HG03060 (cell line): ENCODE results near the gene CSN3.
"Not testable (repeated sequence)": the region's sequence is repeated elsewhere in the genome, so short reads cannot be mapped to it uniquely, and the experiment has no call there.

Experiments
- ATAC-seq: cut with Tn5 transposase; IDR thresholded peaks from one replicate; pipeline ENCODE4 v1.9.1; 2021; ENCODE audit warnings: low read depth, moderate number of reproducible peaks; ENCODE audit not compliant: unreplicated experiment

Gene CSN3, protein sequence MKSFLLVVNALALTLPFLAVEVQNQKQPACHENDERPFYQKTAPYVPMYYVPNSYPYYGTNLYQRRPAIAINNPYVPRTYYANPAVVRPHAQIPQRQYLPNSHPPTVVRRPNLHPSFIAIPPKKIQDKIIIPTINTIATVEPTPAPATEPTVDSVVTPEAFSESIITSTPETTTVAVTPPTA

DNA sequence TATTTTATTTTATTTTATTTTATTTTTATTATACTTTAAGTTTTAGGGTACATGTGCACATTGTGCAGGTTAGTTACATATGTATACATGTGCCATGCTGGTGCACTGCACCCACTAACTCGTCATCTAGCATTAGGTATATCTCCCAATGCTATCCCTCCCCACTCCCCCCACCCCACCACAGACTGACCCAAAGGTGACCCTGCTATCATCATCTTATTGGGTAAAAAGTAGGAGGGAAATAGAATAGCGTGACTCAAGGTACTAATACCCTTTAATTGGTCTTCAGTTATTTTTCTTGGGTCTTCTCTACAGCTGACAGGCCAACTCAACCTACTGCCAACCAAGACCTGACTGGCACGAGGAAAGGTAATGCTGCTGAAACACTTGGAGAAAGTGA is at the start of gene CSN3:
CSN3 (plus strand) TSS at position 301 of the 400 bp plus-strand sequence. CDS start 2,223 bp downstream, outside the sequence.
- not testable (repeated sequence) for ATAC-seq

DNA sequence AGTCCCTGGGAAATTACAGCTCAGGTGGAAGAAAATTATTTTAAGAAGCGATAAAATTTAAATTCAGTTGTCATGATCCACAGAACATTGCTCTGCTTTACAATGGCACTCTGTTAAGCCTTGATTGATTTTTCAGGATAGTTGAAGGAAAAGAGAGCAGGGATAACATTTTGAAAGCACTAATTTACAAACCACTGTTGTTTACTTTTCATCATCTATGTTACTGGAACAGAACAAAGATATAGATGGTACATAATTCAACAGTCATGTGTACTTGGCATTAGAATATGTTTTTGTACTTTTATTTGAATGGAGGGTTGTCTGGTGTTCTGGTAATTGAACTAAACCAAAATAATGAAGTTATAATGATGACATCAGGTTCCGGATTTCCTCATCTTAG is 49.5 kb upstream of the CSN3 start:
- ATAC-seq: no peak

DNA sequence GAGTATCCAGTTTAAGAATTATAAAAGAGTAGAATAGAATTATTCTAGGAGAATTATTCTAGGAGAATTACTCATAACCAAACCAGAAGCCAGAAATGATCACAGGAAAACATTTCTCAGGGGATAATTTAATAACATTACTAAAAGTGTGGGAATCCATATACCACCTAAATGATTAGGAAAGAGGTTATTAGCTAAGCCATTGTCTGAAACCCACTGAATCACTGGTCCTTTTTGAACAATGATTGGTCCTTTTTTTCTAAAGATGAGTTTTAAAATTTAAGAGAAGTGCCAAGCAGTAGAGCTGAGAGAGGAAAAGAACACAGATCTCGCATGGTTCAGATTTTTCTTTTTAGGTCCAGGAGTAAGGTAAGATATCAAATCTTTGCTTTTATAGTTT is 47.0 kb upstream of the CSN3 start, which contains the start of gene ODAM:
ODAM (plus strand) TSS at position 301 of the 400 bp plus-strand sequence. CDS start 819 bp downstream, outside the sequence.
- no peak for ATAC-seq

DNA sequence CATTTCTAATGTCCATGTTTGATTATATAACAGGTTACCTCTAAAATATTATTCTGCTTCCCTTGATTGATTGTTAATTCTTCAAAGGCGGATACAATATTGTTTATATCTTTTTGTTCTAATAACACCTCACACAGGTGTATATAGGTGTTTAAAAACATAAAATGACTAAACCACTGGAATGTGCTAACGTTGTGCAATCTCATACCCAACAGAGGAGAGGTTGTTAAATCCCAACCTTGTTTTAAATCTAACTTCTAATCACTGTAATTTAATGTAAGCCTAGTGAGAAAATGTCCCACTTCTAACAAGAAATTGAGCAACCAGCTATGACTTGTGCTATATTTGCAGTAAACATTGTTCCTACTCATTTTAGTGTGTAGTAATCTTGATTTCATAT is 45.5 kb upstream of the CSN3 start:
- ATAC-seq: no peak

DNA sequence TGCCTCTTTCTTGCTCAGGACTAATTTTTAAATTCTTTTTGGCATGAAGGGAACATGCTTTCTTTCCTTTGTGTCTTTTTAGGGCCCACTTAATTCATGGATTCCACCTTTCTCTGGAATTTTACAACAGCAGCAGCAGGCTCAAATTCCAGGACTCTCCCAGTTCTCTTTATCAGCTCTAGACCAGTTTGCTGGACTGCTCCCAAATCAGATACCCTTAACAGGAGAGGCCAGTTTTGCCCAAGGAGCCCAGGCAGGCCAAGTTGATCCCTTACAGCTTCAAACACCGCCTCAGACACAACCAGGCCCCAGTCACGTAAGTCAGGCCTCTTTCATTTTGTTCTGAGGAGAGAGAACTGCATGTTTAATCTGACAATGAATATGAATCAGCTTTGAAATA is 44.6 kb upstream of the CSN3 start:
- ATAC-seq: no peak

DNA sequence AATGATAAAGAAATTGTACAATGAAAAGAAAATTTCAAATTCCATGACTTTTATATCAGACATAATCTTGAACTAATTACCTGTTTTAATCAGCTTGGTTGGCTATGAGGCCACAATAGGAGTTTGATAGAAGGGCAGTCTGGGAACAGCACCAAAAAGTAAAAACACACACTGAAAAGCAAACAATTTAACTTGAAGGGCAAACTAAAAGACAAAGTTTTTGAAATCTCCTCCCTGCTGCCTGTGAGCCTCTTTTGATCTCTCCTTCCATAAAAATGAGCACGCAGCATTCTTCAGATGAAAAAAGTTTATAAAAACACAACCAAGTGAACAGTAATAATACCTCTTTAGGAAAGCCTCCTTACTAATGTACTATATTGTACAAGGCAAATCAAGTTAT is 38.8 kb upstream of the CSN3 start:
- ATAC-seq: no peak

DNA sequence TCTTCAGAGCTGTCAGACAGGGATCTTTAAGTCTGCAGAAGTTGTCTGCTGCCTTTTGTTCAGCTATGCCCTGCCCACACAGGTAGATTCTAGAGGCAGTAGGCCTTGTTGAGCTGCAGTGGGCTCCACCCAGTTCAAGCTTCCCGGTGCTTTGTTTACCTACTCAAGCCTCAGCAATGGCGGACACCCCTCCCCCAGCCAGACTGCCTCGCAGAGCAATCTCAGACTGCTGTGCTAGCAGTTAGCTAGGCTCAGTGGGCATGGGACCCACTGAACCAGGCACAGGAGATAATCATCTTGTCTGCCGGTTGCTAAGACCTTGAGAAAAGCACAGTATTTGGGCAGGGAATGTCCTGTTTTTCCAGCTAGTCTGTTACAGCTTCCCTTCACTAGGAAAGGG is 29.6 kb upstream of the CSN3 start:
- ATAC-seq: not testable (repeated sequence)

DNA sequence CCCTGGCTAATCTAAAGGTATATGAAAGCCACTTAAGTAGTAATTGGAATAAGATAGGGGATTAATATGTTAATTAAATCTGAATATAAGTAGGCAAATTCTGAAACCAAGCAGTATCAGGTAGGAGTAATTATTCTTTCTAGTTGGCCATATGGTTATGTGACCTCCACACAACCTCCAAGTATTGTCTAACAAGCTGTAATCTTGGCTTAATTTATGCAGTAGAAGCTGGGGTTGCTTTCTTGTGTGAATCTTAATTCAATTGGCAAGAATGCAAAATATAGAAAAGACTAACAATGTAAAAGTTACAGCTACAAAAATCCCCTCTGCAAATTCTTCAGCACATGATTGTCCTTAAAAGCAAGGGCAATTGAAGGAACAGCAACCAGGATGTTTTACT is 26.3 kb upstream of the CSN3 start:
- not testable (repeated sequence) for ATAC-seq

DNA sequence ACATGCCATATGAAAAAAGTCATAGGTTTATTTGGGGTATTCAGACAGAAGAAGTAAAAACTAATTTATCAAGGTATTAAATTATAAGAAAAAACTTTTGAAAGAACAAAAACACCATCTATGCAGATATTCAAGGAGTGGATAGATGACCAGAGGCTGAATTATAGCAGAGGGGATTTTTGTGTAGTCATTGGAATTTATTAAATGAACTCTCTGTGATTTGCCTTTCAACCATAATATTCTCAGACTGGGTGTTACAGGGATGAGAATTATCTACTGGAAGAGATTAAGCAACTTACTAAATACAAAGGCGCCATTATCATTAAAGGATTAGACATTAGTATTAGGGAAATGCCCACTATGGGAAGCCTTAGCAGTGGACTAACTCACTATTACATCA is 25.8 kb upstream of the CSN3 start:
- ATAC-seq: not testable (repeated sequence)

DNA sequence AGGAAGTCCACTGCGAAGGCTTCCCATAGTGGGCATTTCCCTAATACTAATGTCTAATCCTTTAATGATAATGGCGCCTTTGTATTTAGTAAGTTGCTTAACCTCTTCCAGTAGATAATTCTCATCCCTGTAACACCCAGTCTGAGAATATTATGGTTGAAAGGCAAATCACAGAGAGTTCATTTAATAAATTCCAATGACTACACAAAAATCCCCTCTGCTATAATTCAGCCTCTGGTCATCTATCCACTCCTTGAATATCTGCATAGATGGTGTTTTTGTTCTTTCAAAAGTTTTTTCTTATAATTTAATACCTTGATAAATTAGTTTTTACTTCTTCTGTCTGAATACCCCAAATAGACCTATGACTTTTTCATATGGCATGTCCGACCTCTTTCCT is 21.0 kb upstream of the CSN3 start:
- ATAC-seq: not testable (repeated sequence)

DNA sequence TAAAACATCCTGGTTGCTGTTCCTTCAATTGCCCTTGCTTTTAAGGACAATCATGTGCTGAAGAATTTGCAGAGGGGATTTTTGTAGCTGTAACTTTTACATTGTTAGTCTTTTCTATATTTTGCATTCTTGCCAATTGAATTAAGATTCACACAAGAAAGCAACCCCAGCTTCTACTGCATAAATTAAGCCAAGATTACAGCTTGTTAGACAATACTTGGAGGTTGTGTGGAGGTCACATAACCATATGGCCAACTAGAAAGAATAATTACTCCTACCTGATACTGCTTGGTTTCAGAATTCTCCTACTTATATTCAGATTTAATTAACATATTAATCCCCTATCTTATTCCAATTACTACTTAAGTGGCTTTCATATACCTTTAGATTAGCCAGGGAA is 20.6 kb upstream of the CSN3 start:
- not testable (repeated sequence) for ATAC-seq

DNA sequence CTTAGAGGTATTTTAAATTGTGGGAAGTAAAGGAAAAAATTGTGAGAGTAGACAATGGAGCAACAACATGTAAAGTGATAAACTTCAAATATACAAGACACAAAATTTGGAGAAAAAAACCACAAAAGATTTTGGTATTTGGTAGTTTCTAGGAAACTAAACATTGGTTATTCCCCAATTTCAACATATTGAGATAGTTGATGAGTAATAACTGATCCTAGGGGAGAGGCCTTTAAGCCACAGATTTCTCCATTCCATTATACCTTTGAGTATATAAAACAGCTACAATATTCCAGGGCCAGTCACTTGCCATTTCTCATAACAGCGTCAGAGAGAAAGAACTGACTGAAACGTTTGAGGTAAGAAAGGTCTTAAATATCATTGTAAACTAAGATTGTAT is 16.6 kb upstream of the CSN3 start, which contains the start of gene FDCSP:
FDCSP (plus strand) TSS at position 301 of the 400 bp plus-strand sequence. CDS start 5,071 bp downstream, outside the sequence.
- no peak for ATAC-seq

DNA sequence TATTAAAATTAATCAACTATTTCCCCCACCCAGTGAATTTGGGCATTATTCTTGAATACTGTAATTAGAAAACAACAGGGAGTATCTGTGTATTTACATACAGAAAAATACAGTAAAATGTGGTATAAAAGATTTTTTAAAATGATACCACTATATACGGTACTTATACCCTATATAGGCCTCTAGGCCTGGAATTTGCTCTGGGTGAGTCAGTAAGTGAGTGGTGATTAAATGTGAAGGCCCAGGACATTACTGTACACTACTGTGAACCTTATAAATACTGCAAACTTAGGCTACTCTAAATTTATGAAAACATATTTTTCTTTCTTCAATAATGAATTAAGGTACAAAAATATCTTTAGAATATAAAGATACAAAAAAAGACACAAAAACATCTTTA is 6.3 kb upstream of the CSN3 start:
- no peak for ATAC-seq

DNA sequence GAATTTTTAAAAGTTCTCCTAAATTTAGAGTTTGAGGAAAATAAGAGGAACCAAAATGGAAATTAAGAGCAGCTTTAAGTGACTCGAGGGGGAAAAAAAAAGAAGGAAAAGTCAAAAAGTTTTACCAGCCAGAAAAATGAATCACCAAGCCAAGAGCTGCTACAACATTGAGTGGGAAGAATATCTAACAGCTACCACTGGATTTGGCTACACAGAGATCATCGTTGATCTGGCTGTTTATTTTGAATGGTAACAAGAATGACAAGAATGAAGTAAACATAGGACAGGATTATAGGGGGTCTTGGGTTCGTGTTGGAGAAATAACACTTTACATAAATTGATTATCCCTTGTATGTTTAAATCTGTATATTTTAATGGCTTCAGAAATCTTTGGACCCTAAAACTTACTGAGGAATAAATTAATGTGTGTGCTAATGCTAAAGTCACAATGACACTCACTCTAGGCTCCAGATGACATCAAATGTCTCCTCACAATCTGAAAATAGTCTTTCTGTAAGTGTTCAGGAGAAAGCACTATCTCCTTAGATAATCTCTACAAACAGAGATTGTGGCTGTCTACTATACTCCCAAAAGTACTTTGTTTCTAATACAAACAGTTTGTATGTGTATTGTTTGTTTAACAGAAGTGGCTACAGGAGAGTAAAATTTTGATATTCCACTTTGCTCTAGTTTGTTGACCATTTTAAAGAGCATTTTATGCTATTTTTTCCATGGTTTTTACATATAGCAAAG is 3.1 kb upstream of the CSN3 start:
- no peak for ATAC-seq

DNA sequence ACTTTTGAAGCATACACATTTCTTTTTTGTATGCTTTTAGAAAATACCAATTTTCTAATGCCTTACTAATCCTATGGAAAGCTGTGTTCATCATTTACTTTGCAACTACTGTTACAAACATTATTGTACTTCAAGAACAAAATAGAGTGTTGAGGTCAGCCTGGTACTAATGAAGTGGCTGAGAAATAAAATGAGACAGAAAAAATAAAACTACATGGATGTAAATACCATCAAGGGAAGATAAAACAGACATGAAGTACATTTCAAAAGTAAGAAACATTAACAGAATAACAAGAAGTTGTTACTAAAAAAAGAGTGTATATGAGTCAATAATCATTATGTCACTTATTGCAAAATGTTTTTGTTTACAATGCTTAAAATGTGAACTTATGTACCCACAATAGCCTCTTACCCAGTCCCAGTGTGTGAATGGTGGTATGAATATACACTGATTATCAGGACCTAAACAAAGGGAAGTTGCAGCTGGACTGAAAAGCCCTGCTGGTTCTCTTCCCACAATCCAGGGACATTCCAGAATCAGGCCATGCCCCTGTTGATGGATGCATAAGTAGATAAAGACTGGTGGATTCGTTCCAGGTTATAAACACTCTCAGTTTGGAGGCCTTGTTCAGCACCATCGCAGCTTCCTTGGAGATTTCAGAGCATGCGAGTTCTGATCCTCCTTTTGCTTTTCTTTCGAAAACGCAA is 2.4 kb upstream of the CSN3 start:
- ATAC-seq: no peak

DNA sequence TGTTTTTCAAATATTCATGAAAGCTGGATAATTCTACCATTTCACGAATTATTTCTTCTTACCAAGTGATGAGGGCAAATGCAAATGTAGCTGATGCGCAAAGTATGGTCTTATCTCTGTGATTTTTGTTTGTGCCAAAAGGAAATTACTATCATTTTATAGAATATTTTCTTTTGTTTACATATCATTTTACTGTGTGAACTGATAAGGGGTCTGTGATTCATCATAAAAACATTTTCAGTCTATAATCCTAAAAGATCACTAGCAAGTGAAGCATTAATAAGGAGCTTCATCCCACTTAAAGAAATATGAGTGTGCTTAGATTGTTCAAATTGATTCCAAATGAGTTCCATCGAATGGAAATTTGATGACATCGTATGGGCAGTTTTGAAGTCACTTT is 694 bp downstream of the CSN3 start:
- ATAC-seq: no peak

DNA sequence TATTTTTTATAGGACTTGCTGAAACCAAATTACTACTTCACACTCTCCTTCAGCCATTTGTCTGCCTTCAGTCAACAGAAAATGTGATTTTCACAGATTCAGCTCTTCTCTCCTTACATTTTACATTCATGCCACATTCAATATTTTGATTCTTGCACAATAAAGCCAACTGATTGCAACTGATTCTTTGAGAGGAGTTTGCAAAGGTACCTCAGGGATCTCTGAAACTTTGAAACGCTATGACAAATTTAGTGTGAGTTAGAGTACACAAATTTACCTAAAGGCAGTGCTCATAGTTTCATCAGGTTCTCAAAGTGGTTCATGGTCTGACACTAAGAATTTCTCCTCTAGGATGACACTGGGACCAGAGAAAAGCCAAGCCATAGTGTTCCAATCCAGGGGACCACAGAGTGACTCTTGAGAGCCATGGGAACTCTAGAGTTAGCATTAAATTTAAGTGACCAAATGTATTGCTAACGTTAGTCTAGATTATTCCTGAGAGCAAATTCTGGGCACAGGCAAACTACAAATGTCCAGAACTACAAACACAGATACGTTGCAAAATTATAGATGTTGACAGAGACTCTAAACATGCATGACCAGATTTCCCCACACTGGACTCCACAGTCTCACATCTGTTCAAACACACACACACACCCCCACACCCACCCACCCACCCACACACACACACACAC is 9.0 kb downstream of the CSN3 start:
- no peak for ATAC-seq

DNA sequence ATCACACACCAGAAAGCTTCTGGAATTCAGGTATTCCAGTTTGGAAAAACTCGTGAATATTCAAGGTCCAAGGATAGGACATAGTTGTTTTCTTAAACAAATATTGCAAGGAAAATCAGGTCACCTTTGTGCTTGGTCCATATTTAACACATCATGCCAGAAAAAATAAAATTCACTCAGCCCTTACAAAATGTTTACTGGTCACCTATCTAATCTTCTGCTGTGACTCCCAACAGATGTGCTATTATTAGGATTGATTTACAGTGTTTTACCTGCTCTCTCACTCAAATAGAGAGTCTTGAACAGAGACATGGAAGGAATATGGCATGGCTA is 9.5 kb downstream of the CSN3 start:
- ATAC-seq: no peak

DNA sequence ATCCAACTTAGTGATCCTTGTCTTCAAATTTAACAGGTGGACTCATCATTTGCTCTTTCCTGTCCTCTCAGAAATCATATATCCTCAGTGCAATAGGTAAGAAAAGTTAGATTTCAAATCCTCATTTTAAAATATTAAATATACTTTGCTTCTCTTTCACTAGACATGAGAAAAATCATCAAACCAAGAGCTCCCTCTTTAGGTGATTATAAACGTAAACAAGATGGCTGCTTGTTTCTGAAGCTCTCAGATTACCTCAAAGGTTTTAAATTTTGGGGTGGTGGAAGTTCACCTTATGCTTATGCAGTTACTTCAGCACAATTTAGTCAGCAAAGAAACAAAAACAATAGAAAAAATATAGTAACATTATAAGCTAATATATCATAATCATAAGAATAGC is 27.3 kb downstream of the CSN3 start:
- no peak for ATAC-seq

DNA sequence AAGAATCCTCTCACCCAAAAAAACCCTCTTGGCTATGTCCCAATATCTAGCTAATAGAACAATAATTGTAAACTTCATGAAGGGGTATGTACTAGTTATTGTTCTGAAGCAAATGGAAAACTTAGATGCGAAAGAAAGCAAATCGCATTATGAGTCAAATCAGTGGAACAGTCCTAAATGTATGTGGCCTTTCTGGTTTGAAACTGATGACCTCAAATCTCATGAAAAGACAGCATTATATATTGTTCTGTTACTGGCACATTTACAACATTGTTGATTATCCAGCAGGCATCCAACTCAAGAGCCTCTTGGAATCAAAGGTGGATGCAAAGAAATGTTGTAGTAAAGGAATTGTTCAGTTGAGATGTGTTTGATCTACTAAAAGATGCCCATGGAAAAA is 34.7 kb downstream of the CSN3 start:
- no peak for ATAC-seq

DNA sequence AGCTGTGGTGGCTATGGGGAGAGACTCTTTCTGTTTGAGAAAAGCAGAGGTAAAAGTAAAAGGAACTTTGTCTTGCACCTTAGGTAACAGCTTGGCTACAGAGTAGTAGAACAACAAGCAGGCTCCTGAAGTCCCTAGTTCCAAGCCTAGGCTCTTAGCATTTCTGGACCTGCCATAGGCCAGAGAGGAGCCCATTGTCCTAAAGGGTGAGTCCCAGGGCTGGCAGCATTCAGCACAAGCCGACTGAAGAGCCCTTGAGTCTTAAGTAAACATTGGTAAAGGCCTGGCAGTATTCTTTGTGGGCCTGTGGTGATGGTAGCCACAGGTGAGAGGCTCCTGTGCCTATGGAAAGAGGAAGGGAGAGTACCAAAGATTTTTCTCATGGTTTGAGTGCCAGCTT is 38.2 kb downstream of the CSN3 start:
- no peak for ATAC-seq
